Ascending aorta (tissue), 2 donors: ENCODE results near the gene SCRN1. TPM values are rescaled to one million over a fixed set of nuclear protein-coding genes. Genes with fewer than 3 reads are reported as not detected.

Experiments
- DNase-seq, 2 donors: peaks; one replicate each; pipeline ENCODE4 v3.0.0-alpha.2; 2019; ENCODE audit warnings: low spot score in 2 of 2
- H3K27ac ChIP-seq, 2 donors: fragments of 200-600 bp; sonication (generic); one replicate each; pipeline ENCODE4 v1.5.1; 2016 to 2017; ENCODE audit warnings: mild to moderate bottlenecking in 1 of 2
- H3K27me3 ChIP-seq: fragments of 200-600 bp; sonication (generic); one replicate; pipeline ENCODE4 v1.5.1; 2017
- H3K36me3 ChIP-seq, 2 donors: fragments of 200-600 bp; sonication (generic); one replicate each; pipeline ENCODE4 v1.5.1; 2016
- H3K4me1 ChIP-seq, 2 donors: fragments of 200-600 bp; sonication (generic); one replicate each; pipeline ENCODE4 v1.5.1; 2016 to 2017; ENCODE audit warnings: mild to moderate bottlenecking in 1 of 2
- H3K4me3 ChIP-seq, 2 donors: fragments of 200-600 bp; sonication (generic); one replicate each; pipeline ENCODE4 v1.5.1; 2016 to 2017; ENCODE audit warnings: mild to moderate bottlenecking in 1 of 2
- H3K9me3 ChIP-seq, 2 donors: fragments of 200-600 bp; sonication (generic); one replicate each; pipeline ENCODE4 v1.5.1; 2016
- intact Hi-C: fragments of 100-400 bp; cut with DNase I; formaldehyde crosslinking; loops from one replicate; pipeline ENCODE4 v1.15.1; 2023
- total RNA-seq: library from RNA; depleted of rRNA; stranded (reverse); fragments of >200 nt; gene quantifications from one replicate; pipeline ENCODE4 v1.1.0, GENCODE V29; 2016
- TF ChIP-seq, protein P1 (sequence below), 3 experiments: fragments of 200-600 bp in 2 of 3; fragments of 450-650 bp in 1 of 3; sonication (generic) in 2 of 3; IDR thresholded peaks; one replicate each; pipeline ENCODE4 v1.5.1; 2016 to 2019; ENCODE audit warnings: antibody characterized with exemption in 3 of 3, mild to moderate bottlenecking in 1 of 3, moderate library complexity in 1 of 3

The SCRN1 gene
- total RNA-seq, 1 donor from 2014 or later = 31.0 TPM

- no peaks in the 10 kb centered on the region for H3K9me3 ChIP-seq
- no peak for DNase-seq
- H3K4me3 ChIP-seq = no peak overlapping the region
- TF ChIP-seq, protein P1, sequence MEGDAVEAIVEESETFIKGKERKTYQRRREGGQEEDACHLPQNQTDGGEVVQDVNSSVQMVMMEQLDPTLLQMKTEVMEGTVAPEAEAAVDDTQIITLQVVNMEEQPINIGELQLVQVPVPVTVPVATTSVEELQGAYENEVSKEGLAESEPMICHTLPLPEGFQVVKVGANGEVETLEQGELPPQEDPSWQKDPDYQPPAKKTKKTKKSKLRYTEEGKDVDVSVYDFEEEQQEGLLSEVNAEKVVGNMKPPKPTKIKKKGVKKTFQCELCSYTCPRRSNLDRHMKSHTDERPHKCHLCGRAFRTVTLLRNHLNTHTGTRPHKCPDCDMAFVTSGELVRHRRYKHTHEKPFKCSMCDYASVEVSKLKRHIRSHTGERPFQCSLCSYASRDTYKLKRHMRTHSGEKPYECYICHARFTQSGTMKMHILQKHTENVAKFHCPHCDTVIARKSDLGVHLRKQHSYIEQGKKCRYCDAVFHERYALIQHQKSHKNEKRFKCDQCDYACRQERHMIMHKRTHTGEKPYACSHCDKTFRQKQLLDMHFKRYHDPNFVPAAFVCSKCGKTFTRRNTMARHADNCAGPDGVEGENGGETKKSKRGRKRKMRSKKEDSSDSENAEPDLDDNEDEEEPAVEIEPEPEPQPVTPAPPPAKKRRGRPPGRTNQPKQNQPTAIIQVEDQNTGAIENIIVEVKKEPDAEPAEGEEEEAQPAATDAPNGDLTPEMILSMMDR (IDR thresholded peaks at IDR 0.05) = no peak
- H3K36me3 ChIP-seq = no peaks in the 10 kb centered on the region
- H3K27ac ChIP-seq = no peak overlapping the region
- intact Hi-C loops = loop anchor here (10.0 kb wide), 1 partner anchor 305 kb away; the partner anchor contains the start of gene ZNRF2
- no peaks in the 10 kb centered on the region for H3K4me1 ChIP-seq
- H3K27me3 ChIP-seq = no peaks in the 10 kb centered on the region
Measured at GRCh38 chr7:29980151-29980550, 9.4 kb downstream of the SCRN1 start.

DNA sequence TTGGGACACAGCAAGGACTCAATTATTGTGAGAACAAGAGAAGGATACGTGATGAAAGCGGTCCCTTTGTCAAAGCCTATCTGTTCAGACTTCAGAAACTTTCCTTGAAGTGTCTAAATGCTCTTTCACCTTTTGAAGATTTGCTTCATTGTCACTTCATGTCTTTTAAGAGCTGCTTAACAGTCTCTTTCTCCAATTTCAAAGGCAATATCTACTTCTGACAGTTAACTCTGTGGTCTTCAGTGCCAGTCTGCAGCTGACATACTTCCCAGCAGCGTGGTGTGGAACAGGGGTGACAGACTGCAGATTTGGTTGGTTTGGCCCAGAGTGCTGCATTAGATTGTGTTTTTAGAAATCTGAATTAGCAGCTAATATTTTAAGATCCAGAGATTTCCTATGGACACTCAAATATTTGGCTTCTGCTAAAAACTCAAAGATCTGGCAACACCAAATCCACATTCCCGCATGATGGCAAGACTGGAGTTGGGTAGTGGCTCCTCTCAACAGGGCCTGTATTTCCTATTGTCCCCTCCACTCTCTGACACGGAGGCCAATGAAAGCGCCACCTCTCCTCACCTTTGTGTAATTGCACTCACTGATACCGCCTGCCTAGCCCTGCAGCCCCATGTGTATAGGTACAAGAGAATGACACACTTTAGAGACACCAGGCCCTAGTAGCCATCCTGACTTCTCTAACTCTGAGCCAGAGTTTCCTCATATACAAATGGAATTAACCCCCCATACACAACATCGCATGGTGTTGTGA lies 11.5 kb downstream of the SCRN1 start:
- H3K27me3 ChIP-seq = no peaks in the 10 kb centered on the region
- H3K4me3 ChIP-seq = no peak overlapping the region
- TF ChIP-seq, protein P1 (IDR thresholded peaks at IDR 0.05) = no peak
- H3K36me3 ChIP-seq = no peaks in the 10 kb centered on the region
- no peaks in the 10 kb centered on the region for H3K9me3 ChIP-seq
- no peak overlapping the region for H3K27ac ChIP-seq
- DNase-seq = no peak
- intact Hi-C loops = no loop called here
- H3K4me1 ChIP-seq = no peaks in the 10 kb centered on the region

DNA sequence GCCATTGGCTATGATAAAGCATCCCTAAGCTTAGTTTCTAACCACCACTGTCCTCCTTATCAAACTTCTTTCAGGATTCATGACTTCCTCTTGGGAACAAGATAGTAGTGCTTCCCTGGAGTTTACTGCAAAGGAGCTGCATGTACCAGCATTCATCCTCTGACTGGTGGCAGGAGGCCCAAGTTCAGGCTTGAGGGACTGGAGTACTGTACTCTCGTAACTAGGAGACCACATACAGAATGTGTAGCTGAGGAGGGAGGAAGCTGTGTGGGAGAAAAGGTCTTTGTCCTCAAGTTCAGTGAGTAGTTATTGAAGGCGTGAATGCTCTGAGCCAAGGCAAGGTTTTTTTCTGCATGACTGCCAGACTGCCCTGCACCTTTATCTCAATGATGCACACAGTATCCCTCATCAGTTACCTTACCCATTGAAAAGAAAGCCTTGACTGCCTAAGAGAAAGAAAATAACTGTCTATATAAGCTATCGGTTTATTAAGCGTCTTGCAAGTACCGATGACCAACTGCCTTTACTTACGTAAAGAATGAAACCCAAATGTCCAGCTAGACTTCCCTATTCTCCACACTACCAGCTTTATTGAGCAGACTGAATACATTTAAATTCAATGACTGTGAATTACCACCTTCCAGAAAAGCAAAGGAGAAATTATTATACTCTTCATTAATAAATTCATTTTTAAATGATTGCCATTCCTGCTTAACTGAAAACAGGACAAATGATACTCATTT lies 12.8 kb downstream of the SCRN1 start:
- TF ChIP-seq, protein P1 (IDR thresholded peaks at IDR 0.05) = no peak
- Histone ChIP-seq H3K27me3 (no peaks in the 10 kb centered on the region), H3K4me3 (no peak overlapping the region), H3K9me3 (no peaks in the 10 kb centered on the region), H3K27ac (no peak overlapping the region), H3K4me1 (no peaks in the 10 kb centered on the region), H3K36me3 (no peaks in the 10 kb centered on the region)
- DNase-seq = no peak
- intact Hi-C loops = no loop called here

DNA sequence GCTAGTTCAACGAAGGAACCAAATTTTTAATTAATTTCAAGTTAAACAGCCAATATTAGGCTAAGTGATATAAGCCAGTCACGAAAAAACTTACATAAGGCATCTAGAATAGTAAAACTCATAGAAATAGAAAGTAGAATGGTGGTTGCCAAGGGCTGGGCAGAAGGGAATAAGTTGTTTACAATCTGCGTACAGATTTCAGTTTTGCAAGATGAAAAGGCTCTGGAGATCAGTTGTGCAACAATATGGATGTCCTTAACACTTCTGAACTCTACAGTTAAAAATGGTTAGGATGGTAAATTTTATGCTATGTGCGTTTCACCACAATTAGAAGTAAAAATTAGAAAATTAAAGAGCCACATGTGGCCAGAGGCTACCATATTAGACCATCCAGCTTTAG lies 13.3 kb downstream of the SCRN1 start:
- H3K27ac ChIP-seq = no peak overlapping the region
- intact Hi-C loops = no loop called here
- no peaks in the 10 kb centered on the region for H3K4me1 ChIP-seq
- no peak for DNase-seq
- no peaks in the 10 kb centered on the region for H3K9me3 ChIP-seq
- TF ChIP-seq, protein P1 (IDR thresholded peaks at IDR 0.05) = no peak
- no peaks in the 10 kb centered on the region for H3K27me3 ChIP-seq
- no peak overlapping the region for H3K4me3 ChIP-seq
- no peaks in the 10 kb centered on the region for H3K36me3 ChIP-seq

DNA sequence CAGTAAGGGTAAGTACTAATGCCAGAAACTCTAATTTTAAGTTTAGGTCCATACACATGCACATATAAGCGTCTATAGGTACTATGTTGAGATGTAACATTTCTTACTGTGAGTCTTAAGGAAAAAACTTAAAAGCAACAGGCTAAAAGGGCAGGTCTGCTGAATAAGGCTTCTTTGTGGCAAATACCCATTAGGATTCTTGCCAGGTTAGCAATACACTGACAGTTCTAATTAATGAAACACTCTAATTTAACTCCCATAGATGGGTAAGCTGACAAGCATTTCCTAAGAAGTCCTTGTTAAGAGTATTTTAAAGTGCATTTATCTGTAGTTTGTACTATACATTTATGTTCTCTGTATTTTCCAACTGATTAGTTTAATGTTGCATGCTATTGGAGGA lies 14.0 kb downstream of the SCRN1 start:
- TF ChIP-seq, protein P1 (IDR thresholded peaks at IDR 0.05) = no peak
- Histone ChIP-seq H3K27ac (no peak overlapping the region), H3K4me1 (no peaks in the 10 kb centered on the region), H3K36me3 (no peaks in the 10 kb centered on the region), H3K4me3 (no peak overlapping the region), H3K27me3 (no peaks in the 10 kb centered on the region), H3K9me3 (no peaks in the 10 kb centered on the region)
- intact Hi-C loops = no loop called here
- no peak for DNase-seq
